Cardiac fibroblast (primary cell): ENCODE measurements around the gene RAPGEF1.

Source experiments
- DNase-seq, 2 donors: peaks; one replicate each; pipeline versions ENCODE4 v3.0.0 to v3.0.0-alpha.2; 2010; ENCODE audit warnings: low read depth in 2 of 2
- H3K4me3 ChIP-seq, 2 donors: replicated peaks in 1 of 2; 1 replicate in 1 of 2; 2 replicates in 1 of 2; pipeline ENCODE4 v1.5.1; 2011; ENCODE audit warnings: low read depth in 2 of 2, low read length in 2 of 2, mild to moderate bottlenecking in 2 of 2, moderate library complexity in 1 of 2
- TF ChIP-seq, protein P1 (sequence below): IDR thresholded peaks from one replicate; pipeline ENCODE4 v1.5.1; 2011; ENCODE audit warnings: low read depth, mild to moderate bottlenecking, low read length, inconsistent platforms

Gene RAPGEF1

DNA sequence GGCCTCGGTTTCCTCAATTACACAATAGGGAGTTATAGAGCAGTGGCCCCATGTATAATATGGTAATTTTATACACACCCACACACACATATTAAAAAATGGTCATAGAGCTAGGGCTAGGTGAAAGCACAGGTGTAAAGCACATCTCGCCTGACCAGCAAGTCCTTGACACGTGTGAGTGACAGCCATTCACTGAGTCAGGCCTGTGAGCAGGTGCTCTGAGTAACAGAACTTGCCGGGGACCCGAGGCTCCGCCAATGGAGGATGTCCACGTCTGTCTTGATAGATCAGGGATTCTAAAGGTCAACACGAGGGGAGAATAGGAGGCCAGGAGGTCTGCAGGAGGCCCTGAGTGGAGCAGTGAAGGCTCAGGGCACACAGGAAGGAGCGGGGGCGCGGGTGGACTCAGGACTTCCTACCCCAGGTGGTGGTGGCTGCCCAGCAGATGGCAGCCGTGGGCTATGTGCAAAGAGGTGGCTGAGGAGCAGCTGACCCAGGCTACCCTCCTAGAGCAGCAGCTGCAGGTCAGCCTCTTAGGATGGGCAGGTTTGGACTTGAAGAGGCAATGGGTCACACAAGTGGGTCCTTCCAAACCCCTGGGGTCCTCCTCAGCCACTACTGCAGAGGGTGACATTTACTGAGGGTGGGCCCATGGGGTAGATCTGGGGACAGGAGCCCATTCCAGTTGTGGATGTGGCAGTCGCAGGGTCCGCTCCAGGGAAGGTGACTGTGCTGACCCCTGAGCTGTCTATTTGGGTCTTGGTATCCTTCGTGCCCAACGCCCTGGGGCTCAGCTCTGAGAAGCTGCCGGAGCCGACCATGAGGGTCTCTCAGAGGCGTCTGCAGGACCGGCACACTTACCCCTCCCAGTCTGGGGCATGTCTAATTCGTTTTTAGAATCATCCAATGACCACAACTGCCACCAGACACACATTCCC, 148.7 kb downstream of the RAPGEF1 start:
- TF ChIP-seq, protein P1, sequence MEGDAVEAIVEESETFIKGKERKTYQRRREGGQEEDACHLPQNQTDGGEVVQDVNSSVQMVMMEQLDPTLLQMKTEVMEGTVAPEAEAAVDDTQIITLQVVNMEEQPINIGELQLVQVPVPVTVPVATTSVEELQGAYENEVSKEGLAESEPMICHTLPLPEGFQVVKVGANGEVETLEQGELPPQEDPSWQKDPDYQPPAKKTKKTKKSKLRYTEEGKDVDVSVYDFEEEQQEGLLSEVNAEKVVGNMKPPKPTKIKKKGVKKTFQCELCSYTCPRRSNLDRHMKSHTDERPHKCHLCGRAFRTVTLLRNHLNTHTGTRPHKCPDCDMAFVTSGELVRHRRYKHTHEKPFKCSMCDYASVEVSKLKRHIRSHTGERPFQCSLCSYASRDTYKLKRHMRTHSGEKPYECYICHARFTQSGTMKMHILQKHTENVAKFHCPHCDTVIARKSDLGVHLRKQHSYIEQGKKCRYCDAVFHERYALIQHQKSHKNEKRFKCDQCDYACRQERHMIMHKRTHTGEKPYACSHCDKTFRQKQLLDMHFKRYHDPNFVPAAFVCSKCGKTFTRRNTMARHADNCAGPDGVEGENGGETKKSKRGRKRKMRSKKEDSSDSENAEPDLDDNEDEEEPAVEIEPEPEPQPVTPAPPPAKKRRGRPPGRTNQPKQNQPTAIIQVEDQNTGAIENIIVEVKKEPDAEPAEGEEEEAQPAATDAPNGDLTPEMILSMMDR: peak; percentile 89
- no peak overlapping the region for H3K4me3 ChIP-seq
- DNase-seq: peak; percentile 83 to 87

DNA sequence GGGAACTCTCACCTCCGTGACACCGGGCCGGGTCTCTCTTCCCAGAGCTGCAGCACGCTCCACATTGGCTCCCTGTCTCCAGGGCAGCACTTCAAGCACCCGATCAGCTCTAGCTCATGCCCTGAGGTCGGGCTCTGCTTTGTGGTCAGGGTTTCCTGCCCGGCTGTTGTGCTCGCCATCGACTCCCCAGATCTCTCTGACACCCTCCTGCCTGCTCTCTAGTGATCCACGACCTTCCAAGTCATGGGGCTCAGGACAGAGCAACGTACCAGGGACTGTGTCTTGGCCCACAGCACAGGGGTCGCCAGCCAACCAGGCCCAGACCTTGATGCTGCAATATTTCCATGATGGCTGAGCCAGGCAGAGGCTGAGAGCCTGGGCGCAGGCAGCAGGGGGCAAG, 149.4 kb downstream of the RAPGEF1 start:
- no peak for DNase-seq
- TF ChIP-seq, protein P1: no peak
- no peak overlapping the region for H3K4me3 ChIP-seq

DNA sequence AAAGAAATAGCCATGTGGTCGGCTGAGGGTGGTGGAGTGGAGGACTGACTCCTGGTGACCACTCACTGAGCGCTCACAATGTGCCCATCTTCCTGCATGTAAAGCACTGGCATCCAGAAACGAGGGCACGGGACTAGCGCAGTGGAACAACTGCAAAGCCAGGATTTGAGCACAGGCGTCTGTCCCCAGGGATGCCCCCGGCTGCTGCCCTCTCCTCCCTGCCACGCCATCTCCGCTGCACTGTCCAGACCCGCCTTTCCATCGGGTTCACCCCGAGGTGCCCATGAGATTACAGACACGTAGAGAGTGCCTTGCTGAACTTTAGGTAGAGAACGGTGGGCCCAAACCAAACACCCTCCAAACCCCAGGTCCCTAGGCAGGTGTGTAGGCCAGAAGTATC, 149.9 kb downstream of the RAPGEF1 start:
- DNase-seq: no peak
- TF ChIP-seq, protein P1: no peak

DNA sequence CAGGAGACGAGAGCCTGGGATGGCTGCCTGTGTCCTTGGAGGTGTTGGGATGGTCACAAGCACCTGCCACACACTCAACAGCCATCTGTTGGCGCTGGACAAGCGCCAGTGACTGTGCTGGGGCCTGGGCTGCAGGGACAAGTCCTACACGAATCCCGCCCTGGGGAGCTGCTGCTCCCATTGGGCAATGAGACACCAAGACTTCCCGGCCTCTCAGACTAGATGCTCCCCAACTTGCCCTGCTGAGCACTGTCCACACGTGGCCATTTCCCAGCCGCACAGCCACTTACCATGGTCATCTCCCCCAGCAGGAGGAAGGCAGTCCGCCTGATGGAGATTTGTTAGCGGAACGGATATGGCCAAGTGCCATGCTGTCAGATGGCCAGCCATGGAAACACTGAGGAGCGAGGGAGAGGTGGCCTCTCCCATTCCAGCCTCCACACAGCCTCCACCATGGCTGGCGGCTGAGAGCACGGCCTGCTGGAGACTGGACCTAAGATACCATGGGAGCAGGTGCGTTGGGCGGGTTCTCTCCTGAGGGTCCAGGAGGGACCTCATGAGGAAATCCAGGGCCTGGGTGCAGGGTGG, 150.7 kb downstream of the RAPGEF1 start:
- H3K4me3 ChIP-seq: no peak overlapping the region
- TF ChIP-seq, protein P1: no peak
- no peak for DNase-seq

More for the DNA sequence above, 149.9 kb downstream of the RAPGEF1 start:
- H3K4me3 ChIP-seq: no peak overlapping the region

DNA sequence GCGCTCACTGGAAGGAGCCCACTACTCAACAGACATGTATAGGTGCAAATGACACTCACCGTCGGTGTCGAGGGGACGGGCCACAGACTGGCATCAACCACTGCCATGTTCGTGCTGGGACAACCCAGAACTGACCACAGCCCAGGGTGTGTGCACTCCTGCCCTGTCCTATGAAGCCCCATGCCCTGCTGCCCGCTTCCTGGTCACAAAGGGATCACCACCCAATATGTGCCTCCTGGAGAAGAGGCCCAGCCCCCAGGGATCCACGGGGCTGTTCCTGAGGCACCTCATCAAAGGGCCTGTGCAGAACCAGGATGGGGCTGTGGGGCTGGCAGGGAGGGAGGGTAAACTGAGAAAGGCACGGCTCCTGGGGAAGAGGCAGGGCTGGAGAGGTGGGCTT, 151.5 kb downstream of the RAPGEF1 start:
- TF ChIP-seq, protein P1: no peak
- H3K4me3 ChIP-seq: no peak overlapping the region
- no peak for DNase-seq

DNA sequence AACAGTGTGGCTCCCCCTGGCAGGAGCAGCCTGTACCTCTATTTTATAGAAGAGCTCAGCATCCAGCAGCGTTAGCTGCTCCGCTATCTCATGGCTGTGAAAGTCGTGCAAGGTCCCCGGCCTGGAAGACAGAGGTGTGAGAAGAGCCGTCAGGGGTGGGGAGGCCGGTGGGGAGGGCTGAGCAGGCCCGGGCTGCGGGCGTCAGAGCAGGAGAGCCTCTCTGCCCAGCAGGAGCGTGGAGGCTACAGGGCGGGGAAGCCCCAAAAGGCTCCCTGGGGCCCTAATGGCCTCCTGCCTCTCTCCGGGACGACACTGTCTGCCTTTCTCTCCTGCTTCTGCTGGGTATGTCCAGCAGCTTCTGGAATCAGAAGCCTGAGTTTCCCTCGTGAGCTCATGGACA, 152.0 kb downstream of the RAPGEF1 start:
- TF ChIP-seq, protein P1: no peak
- H3K4me3 ChIP-seq: no peak overlapping the region
- no peak for DNase-seq
